Measurements from ENCODE around the gene PRELID2. TPM values are rescaled to one million over a fixed set of nuclear protein-coding genes. Genes with fewer than 3 reads are reported as not detected.

The PRELID2 gene
- polyA plus RNA-seq, 1 of the 3 experiments (the other 2 are of a cell fraction): 5.3 TPM

- no peak for TF ChIP-seq REST (IDR thresholded peaks at IDR 0.05; ENCODE audit: low read depth, low read length)
- TF ChIP-seq PBX3 (IDR thresholded peaks at IDR 0.05): no peak
- TF ChIP-seq USF1 (IDR thresholded peaks at IDR 0.05; ENCODE audit: borderline replicate concordance, low read depth): no peak
- TF ChIP-seq GABPA (IDR thresholded peaks at IDR 0.05; ENCODE audit: low read depth): no peak
These were observed 30.4 kb downstream of the PRELID2 start (continued) for GRCh38 chr5:145804701-145805100.

- CTCF ChIA-PET: interaction anchor here (1.0 kb wide), 1 partner anchor 1600 kb away, joined by 3 read pairs; no protein-coding TSS in a partner anchor
- no peaks in the 10 kb centered on the region; the same call in 1 of the 2 replicates for H3K9me2 ChIP-seq
- TF ChIP-seq ZBTB33 (IDR thresholded peaks at IDR 0.05; ENCODE audit: borderline replicate concordance, low read depth) (no peak), YY1 (IDR thresholded peaks at IDR 0.05; ENCODE audit: low read depth) (no peak), PBX3 (IDR thresholded peaks at IDR 0.05) (no peak), USF2 (IDR thresholded peaks at IDR 0.05; ENCODE audit: borderline replicate concordance, low read depth, low read length) (no peak), TEAD4 (IDR thresholded peaks at IDR 0.05; ENCODE audit: borderline replicate concordance, insufficient read depth) (no peak), EP300 (IDR thresholded peaks at IDR 0.05; ENCODE audit: borderline replicate concordance in 1 of 2, low read depth in 1 of 2, low read length in 1 of 2) (no peak), RCOR1 (IDR thresholded peaks at IDR 0.05; ENCODE audit: low read length) (no peak), GABPA (IDR thresholded peaks at IDR 0.05; ENCODE audit: low read depth) (no peak), GATA2 (CRISPR knock-in tag; IDR thresholded peaks at IDR 0.05) (no peak), CHD2 (IDR thresholded peaks at IDR 0.05; ENCODE audit: low read length, partially characterized antibody) (no peak), MXI1 (IDR thresholded peaks at IDR 0.05; ENCODE audit: low read depth, low read length) (no peak), TCF12 (IDR thresholded peaks at IDR 0.05) (no peak), MAX (IDR thresholded peaks at IDR 0.05; ENCODE audit: low read depth) (no peak), RXRA (IDR thresholded peaks at IDR 0.05; ENCODE audit: borderline replicate concordance, low read depth) (no peak), IRF3 (IDR thresholded peaks at IDR 0.05; ENCODE audit: low read depth, low read length) (no peak)
These were observed 31.8 kb downstream of the PRELID2 start for GRCh38 chr5:145803112-145804004.

More at GRCh38 chr5:145803112-145804004, 31.8 kb downstream of the PRELID2 start:
- H3K27me3 ChIP-seq (ENCODE audit: insufficient read depth): no peaks in the 10 kb centered on the region
- H3K4me1 ChIP-seq (ENCODE audit: control insufficient read depth in 1 of 2, insufficient read depth in 2 of 2, low read depth in 1 of 2, low read length in 1 of 2): no peaks in the 10 kb centered on the region
- no peak overlapping the region for H3K27ac ChIP-seq (ENCODE audit: low read depth in 2 of 2, low read length in 1 of 2)
- no peaks in the 10 kb centered on the region for H3F3A ChIP-seq (replicated peaks; ENCODE audit: insufficient read depth)
- no peak overlapping the region for H2AFZ ChIP-seq (ENCODE audit: low read depth)
- H4K20me1 ChIP-seq (ENCODE audit: insufficient read depth): no peaks in the 10 kb centered on the region
- H3K79me2 ChIP-seq (ENCODE audit: insufficient read depth): no peaks in the 10 kb centered on the region
- 97% methylated on average over 9 of the region's 9 CpGs for WGBS (ENCODE audit: low lambda C conversion rate)
- no peak overlapping the region for H3K9ac ChIP-seq
- POLR2A ChIA-PET: no interaction called here
- no peak overlapping the region for H3K4me2 ChIP-seq
- H3K36me3 ChIP-seq (replicated peaks in 1 of 2; ENCODE audit: control insufficient read depth in 1 of 2, insufficient read depth in 2 of 2, low read length in 1 of 2): peaks cover 2 to 3% of the 10 kb centered on the region in 2 experiments
- no peak for DNase-seq
- no peaks in the 10 kb centered on the region for H3K9me3 ChIP-seq
- no peak overlapping the region for H3K4me3 ChIP-seq (ENCODE audit: low read depth in 2 of 2, low read length in 1 of 2)

Measured in SK-N-SH (cell line).